ENCODE measurements around the gene JMJD6.

DNA sequence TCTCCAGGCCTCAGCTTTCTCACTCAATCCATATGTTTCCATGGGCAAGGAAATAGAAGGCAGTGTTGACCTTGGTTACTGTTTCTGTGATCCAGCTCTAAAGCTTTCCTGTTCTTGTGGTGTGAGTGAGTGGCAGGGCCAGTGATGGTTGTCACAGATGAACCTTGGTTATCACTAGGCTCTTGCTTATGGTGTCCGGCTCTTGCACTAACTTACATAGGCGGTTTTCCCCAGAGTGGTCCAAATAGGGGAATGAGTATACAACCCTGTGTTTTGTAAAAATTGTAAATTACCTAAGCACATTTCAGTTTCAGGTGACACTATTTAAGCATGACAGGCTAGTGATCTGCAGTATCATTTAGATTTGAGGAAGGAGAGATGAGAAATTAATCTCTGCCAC lies 18.3 kb upstream of the JMJD6 start:
- TF ChIP-seq POLR2A (IDR thresholded peaks at IDR 0.05; ENCODE audit: borderline replicate concordance, extremely low read depth, insufficient read depth, insufficient read length) (no peak), TCF7L2 (IDR thresholded peaks at IDR 0.05; ENCODE audit: borderline replicate concordance, extremely low read depth, insufficient read depth, insufficient read length) (no peak), FOSL1 (IDR thresholded peaks at IDR 0.05; ENCODE audit: low read depth) (no peak), EZH2 (IDR thresholded peaks at IDR 0.05) (no peak), RAD21 (IDR thresholded peaks at IDR 0.05; ENCODE audit: low read depth) (no peak)
- TF ChIP-seq, protein P1, sequence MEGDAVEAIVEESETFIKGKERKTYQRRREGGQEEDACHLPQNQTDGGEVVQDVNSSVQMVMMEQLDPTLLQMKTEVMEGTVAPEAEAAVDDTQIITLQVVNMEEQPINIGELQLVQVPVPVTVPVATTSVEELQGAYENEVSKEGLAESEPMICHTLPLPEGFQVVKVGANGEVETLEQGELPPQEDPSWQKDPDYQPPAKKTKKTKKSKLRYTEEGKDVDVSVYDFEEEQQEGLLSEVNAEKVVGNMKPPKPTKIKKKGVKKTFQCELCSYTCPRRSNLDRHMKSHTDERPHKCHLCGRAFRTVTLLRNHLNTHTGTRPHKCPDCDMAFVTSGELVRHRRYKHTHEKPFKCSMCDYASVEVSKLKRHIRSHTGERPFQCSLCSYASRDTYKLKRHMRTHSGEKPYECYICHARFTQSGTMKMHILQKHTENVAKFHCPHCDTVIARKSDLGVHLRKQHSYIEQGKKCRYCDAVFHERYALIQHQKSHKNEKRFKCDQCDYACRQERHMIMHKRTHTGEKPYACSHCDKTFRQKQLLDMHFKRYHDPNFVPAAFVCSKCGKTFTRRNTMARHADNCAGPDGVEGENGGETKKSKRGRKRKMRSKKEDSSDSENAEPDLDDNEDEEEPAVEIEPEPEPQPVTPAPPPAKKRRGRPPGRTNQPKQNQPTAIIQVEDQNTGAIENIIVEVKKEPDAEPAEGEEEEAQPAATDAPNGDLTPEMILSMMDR (IDR thresholded peaks at IDR 0.05 in 2 of 3, conservative IDR thresholded peaks at IDR 0.05 in 1 of 3; ENCODE audit: borderline replicate concordance in 1 of 3, insufficient read depth in 1 of 3, low read depth in 2 of 3, low read length in 2 of 3): no peak
